Ovary (tissue), 9 donors: ENCODE results near the gene ZNF273. TPM values are rescaled to one million over a fixed set of nuclear protein-coding genes. Genes with fewer than 3 reads are reported as not detected.

Experiments used
- DNase-seq, 5 donors: peaks; one replicate each; pipeline ENCODE4 v3.0.0-alpha.2; 2019 to 2020
- H3K27ac ChIP-seq, 2 donors: fragments of 200-600 bp; one replicate each; pipeline versions ENCODE4 v1.5.1 to v1.8.0; 2019 to 2022
- H3K27me3 ChIP-seq: fragments of 200-600 bp; one replicate; pipeline ENCODE4 v1.8.0; 2022
- H3K36me3 ChIP-seq: fragments of 200-600 bp; sonication (generic); one replicate; pipeline ENCODE4 v1.5.1; 2019
- H3K4me1 ChIP-seq: one replicate; pipeline ENCODE4 v1.8.1; 2013; ENCODE audit warnings: mild to moderate bottlenecking, moderate library complexity; ENCODE audit not compliant: insufficient read depth
- H3K4me3 ChIP-seq: fragments of 200-600 bp; sonication (generic); one replicate; pipeline ENCODE4 v1.5.1; 2017
- H3K9me3 ChIP-seq, 2 donors: fragments of 200-600 bp in 1 of 2; sonication (generic) in 1 of 2; one replicate each; pipeline versions ENCODE4 v1.5.1 to v1.8.1; 2013 to 2019; ENCODE audit warnings: mild to moderate bottlenecking in 1 of 2, moderate library complexity in 1 of 2
- EP300 ChIP-seq: sonication (generic); formaldehyde crosslinking; IDR thresholded peaks from one replicate; pipeline ENCODE4 v1.6.1; 2017; ENCODE audit warnings: antibody characterized with exemption
- POLR2A ChIP-seq: fragments of 450-650 bp; IDR thresholded peaks from one replicate; pipeline ENCODE4 v1.6.1; 2017; ENCODE audit warnings: antibody characterized with exemption, mild to moderate bottlenecking, moderate library complexity
- WGBS, 3 donors: extraction: QIAGEN DNeasy Blood & Tissue Kit in 1 of 3; methylation state at CpG; one replicate each; pipeline versions ENCODE4 v1.1.5 to v1.1.7; 2013 to 2017; 5-methylcytosine and 5-hydroxymethylcytosine counted together
- intact Hi-C, 4 donors: fragments of 100-400 bp; cut with DNase I; formaldehyde crosslinking; loops; one replicate each; pipeline versions ENCODE4 v1.11.0 to v1.15.1; 2022 to 2023
- polyA plus RNA-seq, 2 donors: library from polyadenylated mRNA; stranded (reverse); fragments of 200-250 nt in 1 of 2; fragments of 350-450 nt in 1 of 2; fragmentation: Illumina TruSeq in 1 of 2; extraction: RNeasy Lipid Tissue Mini Kit (QIAGEN cat#74804) in 1 of 2; gene quantifications; one replicate each; pipeline ENCODE4 v1.2.3, GENCODE V29; 2013 to 2014
- total RNA-seq, 7 donors: library from RNA; depleted of rRNA in 2 of 7; stranded (reverse); fragments of >200 nt in 2 of 7; fragmentation: NEBNext Ultra II Directional in 3 of 7; extraction: Animal tissue kit (Norgen Biotek cat#: 25700) in 3 of 7; gene quantifications; one replicate each; pipeline versions ENCODE4 v1.1.0 to v1.2.4, GENCODE V29; 2016 to 2023
- TF ChIP-seq, protein P1 (sequence below), 3 donors: fragments of 450-650 bp in 2 of 3; fragments of 200-600 bp in 1 of 3; IDR thresholded peaks; one replicate each; pipeline versions ENCODE4 v1.5.1 to v1.8.0; 2016 to 2022; ENCODE audit warnings: antibody characterized with exemption in 3 of 3, mild to moderate bottlenecking in 1 of 3
- donor health status: DM: no; HTN: no; CAD: no; lungs with moderate emphysema.
- donor health status: DM: no; HTN: no; CAD: no.
- donor health status: Bipolar disorder and iron deficiency.
- donor health status: DM: yes; HTN: yes; CAD: no.
- donor health status: DM: no; HTN: no; CAD: no.
- donor health status: DM: yes; HTN: yes; CAD: no.

ZNF273 gene
- total and polyA plus RNA-seq, 9 donors = 4.4 to 13.0 (median 6.6) TPM

DNA sequence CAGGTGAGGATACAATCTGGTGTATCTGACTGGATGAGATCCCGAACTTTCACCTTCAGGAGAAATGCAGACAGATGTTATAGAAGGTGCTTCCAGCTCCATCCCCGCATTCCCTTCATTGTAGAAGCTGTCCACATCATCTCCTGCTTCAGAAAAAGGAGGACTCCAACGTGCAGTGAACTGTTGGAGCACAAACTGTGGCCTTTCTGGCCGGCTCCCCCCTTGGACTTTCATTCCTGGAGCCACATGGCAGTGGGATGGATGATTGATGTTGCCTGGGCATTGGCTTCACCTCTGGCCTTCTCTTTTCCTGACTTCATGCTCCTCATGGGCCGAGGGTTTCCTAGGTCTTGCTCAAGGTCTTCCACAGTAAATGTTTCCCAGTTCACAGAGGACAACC, 29.6 kb upstream of the ZNF273 start:
- H3K27ac ChIP-seq = no peak overlapping the region
- H3K9me3 ChIP-seq = no peaks in the 10 kb centered on the region
- no peak overlapping the region for H3K4me3 ChIP-seq
- H3K27me3 ChIP-seq = no peaks in the 10 kb centered on the region
- TF ChIP-seq POLR2A = no peak
- TF ChIP-seq, protein P1, sequence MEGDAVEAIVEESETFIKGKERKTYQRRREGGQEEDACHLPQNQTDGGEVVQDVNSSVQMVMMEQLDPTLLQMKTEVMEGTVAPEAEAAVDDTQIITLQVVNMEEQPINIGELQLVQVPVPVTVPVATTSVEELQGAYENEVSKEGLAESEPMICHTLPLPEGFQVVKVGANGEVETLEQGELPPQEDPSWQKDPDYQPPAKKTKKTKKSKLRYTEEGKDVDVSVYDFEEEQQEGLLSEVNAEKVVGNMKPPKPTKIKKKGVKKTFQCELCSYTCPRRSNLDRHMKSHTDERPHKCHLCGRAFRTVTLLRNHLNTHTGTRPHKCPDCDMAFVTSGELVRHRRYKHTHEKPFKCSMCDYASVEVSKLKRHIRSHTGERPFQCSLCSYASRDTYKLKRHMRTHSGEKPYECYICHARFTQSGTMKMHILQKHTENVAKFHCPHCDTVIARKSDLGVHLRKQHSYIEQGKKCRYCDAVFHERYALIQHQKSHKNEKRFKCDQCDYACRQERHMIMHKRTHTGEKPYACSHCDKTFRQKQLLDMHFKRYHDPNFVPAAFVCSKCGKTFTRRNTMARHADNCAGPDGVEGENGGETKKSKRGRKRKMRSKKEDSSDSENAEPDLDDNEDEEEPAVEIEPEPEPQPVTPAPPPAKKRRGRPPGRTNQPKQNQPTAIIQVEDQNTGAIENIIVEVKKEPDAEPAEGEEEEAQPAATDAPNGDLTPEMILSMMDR (IDR thresholded peaks at IDR 0.05) = no peak
- TF ChIP-seq EP300 = no peak
- 51 to 62% (median 59%) methylated on average over 5 of the region's 5 CpGs for WGBS, 3 donors
- intact Hi-C loops = no loop called here
- no peaks in the 10 kb centered on the region for H3K4me1 ChIP-seq
- H3K36me3 ChIP-seq = no peaks in the 10 kb centered on the region
- DNase-seq = no peak

DNA sequence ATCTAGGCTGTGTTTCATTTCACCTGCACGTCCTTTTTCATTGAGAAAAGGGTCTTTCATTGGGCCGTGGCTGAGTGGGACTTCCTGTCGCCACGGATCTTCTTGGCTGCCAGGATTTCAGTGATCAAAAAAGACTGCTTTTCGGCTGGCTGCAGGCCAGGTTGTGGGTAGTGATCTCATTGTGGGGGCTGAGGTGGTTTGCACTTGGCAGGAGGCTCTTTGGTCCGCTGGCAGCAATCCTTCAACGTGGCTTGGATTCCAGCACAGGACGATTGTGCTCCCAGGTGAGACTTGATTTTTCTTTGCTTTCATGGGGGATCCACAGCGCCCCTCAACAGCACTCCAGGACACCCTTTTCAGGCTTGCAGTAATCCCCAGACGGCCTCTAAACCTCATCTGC, 29.0 kb upstream of the ZNF273 start:
- no peak overlapping the region for H3K27ac ChIP-seq
- H3K9me3 ChIP-seq = no peaks in the 10 kb centered on the region
- H3K4me1 ChIP-seq = no peaks in the 10 kb centered on the region
- no peak for DNase-seq
- H3K27me3 ChIP-seq = no peaks in the 10 kb centered on the region
- 64 to 77% (median 69%) methylated on average over 10 of the region's 10 CpGs for WGBS, 3 donors
- TF ChIP-seq EP300 (no peak), POLR2A (no peak)
- TF ChIP-seq, protein P1 (IDR thresholded peaks at IDR 0.05) = no peak
- no peak overlapping the region for H3K4me3 ChIP-seq
- no peaks in the 10 kb centered on the region for H3K36me3 ChIP-seq
- intact Hi-C loops = no loop called here

DNA sequence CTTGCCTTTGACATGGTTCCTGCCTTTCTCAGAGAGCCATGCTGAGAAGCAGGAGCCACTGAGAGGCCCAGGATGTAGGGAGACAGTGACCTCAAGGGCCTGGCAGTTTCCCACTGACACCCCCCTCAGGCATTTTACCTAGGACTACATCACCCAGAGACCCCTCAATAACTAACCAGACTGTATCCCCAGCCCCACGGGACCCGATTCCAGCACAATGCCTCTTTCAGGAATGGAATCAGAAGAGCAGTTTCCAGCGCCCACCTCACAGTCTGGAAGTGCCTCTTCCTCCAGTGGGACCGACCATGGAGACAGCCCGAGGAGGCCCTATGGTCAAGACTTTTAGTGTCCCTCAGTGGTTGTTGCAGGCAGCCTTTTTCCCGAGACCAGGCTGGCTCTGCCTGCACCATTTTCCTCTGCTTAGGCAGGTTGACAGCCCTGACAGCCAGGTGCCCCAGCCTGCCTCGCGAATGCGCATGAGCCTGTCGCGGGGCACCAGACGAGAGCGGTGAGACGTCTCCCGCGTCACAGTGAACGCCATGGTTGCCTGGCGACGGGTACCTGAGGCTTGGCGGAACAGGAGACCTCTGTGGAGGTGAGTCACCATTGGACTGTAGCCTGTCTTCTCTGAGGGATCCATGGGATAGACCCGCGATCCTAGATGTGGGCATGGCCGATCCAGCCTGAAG, 28.4 kb upstream of the ZNF273 start:
- no peaks in the 10 kb centered on the region for H3K27me3 ChIP-seq
- 73 to 81% (median 81%) methylated on average over 23 of the region's 23 CpGs for WGBS, 3 donors
- no peak overlapping the region for H3K4me3 ChIP-seq
- DNase-seq = no peak
- H3K9me3 ChIP-seq = no peaks in the 10 kb centered on the region
- no peaks in the 10 kb centered on the region for H3K36me3 ChIP-seq
- H3K4me1 ChIP-seq = no peaks in the 10 kb centered on the region
- intact Hi-C loops = no loop called here
- TF ChIP-seq EP300 (no peak), POLR2A (no peak)
- TF ChIP-seq, protein P1 (IDR thresholded peaks at IDR 0.05) = no peak
- no peak overlapping the region for H3K27ac ChIP-seq

DNA sequence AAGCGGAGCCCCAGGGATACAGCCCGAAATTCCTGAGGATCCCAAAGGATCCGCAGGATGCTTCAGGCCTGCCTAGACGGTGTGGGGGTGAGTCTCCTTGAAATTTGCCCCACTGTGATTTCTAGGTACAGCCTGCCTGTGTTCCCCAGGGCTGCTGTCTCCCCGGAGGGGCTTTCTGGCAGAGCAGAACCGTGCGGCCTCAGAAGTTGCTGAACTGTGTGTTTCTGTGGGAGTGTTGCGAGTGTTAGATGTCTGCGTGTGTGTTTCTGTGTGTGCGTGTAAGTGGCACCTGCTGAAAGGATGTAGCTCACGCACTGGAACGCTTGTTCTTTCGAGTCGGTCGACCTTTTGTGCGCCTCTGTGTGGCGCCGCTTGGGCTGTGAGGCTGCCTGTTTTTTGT, 27.8 kb upstream of the ZNF273 start:
- DNase-seq = no peak
- TF ChIP-seq POLR2A (no peak), EP300 (no peak)
- TF ChIP-seq, protein P1 (IDR thresholded peaks at IDR 0.05) = no peak
- WGBS, 3 donors = 83 to 92% (median 86%) methylated on average over 18 of the region's 18 CpGs
- no peaks in the 10 kb centered on the region for H3K9me3 ChIP-seq
- H3K27me3 ChIP-seq = no peaks in the 10 kb centered on the region
- no peak overlapping the region for H3K27ac ChIP-seq
- no peak overlapping the region for H3K4me3 ChIP-seq
- no peaks in the 10 kb centered on the region for H3K36me3 ChIP-seq
- H3K4me1 ChIP-seq = no peaks in the 10 kb centered on the region
- intact Hi-C loops = no loop called here
